GM21737 (cell line): ENCODE results near the gene TRIP6.
A peak's percentile ranks its signal among the peaks of the same experiment; 100 is the strongest.
"Not testable (repeated sequence)": the region's sequence is repeated elsewhere in the genome, so short reads cannot be mapped to it uniquely, and the experiment has no call there.

ENCODE experiments used
- ATAC-seq: cut with Tn5 transposase; IDR thresholded peaks from one replicate; pipeline ENCODE4 v1.9.1; 2021; ENCODE audit warnings: mild to moderate bottlenecking, moderate library complexity; ENCODE audit not compliant: unreplicated experiment

Gene TRIP6

DNA sequence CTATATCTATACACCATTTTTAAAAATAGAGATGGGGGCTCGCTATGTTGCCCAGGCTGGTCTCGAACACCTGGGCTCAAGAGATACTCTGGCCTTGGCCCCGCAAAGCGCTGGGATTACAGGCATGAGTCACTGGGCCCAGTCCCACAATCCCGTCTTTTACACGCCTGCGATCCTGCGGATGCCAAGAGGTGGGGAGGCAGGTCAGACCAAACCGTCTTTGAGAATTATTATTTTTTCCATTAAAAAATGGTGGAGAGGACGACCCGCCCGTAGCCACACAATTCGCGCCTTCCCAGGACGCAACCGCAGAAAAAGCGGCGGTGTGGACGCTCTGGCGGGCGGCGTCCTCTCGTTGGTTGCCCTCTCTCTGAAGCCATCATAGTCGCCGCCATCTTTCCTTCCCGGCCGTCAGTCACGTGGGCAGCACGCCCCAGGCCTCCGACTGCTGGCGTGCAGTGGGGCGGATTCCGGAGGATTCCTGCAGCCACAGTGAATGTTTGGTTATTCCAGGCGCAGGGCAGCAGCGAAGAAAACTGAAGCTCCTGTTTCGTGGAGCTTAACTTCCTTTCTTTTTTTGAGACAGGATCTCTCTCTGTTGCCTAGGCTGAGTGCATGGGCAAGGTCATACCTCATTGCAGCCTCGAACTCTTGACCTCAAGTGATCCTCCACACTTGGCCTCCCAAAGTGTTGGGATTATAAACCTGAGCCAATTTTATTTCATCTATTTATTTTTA, 29.9 kb upstream of the TRIP6 start:
- peak; percentile 64 for ATAC-seq

GRCh38 chr7:100839361-100839760, 27.8 kb upstream of the TRIP6 start:
- ATAC-seq, result no peak

- no peak for ATAC-seq
Observed at GRCh38 chr7:100840470-100841100, 26.6 kb upstream of the TRIP6 start.

GRCh38 chr7:100847360-100847759, 19.8 kb upstream of the TRIP6 start:
- no peak for ATAC-seq

GRCh38 chr7:100852048-100852872, 14.9 kb upstream of the TRIP6 start, which contains the start of gene SLC12A9:
SLC12A9 (plus strand) TSS chr7:100852713; CDS start chr7:100854198, 1,485 bp downstream.
- ATAC-seq, result peak; percentile 90

- no peak for ATAC-seq
Observed at GRCh38 chr7:100854146-100854895, 12.9 kb upstream of the TRIP6 start.

GRCh38 chr7:100854899-100855298, 12.3 kb upstream of the TRIP6 start:
- not testable (repeated sequence) for ATAC-seq

GRCh38 chr7:100855515-100855914, 11.7 kb upstream of the TRIP6 start:
- ATAC-seq, result no peak

DNA sequence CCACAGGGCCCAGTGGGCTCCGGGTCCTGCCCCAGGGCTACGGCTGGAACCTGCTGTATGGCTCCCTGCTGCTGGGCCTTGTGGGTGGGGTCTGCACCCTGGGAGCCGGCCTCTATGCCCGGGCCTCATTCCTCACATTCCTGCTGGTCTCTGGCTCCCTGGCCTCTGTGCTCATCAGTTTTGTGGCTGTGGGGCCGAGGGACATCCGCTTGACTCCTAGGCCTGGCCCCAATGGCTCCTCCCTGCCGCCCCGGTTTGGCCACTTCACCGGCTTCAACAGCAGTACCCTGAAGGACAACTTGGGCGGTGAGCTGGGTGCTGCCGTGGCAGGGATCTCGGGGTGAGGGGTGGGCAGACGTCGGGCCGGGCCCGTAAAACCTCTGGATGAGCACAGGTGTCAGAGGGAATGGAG, 10.3 kb upstream of the TRIP6 start:
- ATAC-seq, result no peak

DNA sequence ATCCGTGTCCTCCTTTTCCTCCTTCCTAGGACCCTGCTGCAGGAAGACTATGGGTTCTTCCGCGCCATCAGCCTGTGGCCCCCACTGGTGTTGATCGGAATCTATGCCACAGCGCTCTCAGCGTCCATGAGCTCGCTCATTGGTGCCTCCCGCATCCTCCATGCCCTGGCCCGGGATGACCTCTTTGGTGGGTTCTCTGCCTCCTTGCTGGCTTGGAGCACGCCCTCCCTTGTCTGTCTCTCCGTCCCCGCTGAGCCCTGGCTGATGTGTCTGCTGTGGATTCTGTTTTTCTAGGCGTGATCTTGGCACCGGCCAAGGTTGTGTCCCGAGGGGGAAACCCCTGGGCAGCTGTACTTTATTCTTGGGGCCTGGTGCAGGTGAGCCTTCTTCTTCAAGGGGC, 7.3 kb upstream of the TRIP6 start:
- no peak for ATAC-seq

DNA sequence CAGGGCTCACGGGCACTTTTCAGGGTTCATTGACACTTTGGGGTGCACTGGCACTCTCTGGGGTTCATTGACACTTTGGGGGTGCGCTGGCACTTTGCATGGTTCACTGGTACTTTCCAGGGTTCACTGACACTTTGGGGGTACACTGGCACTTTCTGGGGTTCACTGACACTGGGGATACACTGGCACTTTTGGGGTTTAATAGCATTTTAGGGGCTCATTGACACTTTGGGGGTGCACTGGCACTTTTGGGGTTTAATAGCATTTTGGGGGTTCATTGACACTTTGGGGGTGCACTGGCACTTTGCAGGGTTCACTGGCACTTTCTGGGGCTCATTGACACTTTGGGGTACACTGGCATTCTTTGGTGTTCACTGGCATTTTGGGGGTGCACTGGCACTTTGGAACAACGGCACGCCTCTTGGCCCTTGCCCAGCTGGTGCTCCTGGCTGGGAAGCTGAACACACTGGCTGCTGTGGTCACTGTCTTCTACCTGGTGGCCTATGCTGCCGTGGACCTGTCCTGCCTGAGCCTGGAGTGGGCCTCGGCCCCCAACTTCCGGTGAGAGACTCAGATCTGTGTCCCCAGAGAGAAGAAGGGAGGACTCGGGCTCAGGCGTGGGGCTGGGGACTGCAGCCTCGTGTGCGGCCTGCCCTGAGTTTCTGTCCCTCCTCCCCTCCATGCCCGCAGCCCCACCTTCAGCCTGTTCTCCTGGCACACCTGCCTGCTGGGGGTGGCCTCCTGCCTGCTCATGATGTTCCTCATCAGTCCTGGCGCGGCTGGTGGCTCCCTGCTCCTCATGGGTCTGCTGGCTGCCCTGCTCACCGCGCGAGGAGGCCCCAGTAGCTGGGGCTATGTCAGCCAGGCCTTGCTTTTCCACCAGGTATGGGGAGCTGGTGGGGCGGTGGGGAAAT, 6.2 kb upstream of the TRIP6 start:
- no peak for ATAC-seq

DNA sequence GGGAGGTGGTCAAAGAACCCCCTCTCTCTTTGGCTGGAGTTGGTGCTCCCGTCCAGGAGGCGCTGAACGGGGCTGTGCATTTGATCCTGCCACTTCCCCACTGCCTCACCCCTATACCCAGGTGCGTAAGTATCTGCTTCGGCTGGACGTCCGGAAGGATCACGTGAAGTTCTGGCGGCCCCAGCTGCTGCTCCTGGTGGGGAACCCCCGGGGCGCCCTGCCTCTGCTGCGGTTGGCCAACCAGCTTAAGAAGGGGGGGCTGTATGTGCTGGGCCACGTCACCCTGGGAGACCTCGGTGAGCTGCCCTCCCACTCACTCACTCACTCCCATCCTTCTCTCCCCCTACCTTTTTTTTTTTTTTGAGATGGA, 5.6 kb upstream of the TRIP6 start:
- no peak for ATAC-seq

GRCh38 chr7:100863406-100863950, 3.7 kb upstream of the TRIP6 start:
- ATAC-seq, result no peak

DNA sequence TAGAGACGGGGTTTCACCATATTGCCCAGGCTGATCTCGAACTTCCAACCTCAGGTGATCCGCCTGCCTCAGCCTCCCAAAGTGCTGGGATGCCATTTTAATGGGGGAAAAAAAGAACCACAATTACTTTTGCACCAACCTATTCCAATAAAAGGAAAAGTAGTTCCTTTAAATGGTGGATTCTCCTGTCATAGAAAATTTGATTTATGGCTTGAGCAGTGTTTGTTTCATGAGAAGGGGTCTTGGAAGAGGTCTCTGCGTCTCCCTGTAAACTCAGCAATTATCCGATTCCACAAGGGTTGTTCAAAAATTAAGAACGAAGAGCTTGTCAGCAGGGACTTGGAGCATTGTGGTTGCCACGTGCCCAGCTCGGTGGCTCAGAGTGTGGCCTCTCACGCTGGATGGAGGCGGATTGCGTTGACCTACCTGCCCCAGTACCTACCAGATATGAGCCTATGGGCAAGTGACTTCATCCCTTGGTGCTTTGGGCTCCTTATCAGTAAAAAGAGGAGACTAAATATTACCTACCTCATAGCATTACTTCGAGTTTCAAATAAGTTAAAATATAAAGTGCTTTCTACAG, 2.8 kb upstream of the TRIP6 start:
- no peak for ATAC-seq

DNA sequence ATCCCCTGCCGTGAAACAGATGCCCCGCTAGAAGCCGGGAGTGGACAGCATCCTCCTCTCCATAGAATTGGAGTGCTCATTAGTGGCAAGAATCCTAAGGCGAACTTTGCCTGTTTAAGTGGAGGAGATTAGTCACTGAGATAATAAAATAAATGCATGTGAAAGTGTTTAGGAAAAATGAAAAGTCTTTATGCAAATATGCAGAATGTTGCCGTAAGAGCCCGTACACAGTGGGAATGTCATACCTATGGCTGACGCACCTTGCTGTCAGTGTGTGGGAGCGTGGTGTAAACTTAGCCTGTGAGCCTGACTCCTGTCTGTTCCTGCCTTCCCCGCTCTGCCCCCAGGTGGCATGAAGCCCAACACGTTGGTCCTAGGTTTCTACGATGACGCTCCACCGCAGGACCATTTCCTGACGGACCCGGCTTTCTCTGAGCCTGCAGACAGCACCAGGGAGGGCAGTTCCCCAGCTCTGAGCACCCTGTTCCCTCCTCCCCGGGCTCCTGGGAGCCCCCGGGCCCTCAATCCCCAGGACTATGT, 1.7 kb upstream of the TRIP6 start:
- no peak for ATAC-seq

DNA sequence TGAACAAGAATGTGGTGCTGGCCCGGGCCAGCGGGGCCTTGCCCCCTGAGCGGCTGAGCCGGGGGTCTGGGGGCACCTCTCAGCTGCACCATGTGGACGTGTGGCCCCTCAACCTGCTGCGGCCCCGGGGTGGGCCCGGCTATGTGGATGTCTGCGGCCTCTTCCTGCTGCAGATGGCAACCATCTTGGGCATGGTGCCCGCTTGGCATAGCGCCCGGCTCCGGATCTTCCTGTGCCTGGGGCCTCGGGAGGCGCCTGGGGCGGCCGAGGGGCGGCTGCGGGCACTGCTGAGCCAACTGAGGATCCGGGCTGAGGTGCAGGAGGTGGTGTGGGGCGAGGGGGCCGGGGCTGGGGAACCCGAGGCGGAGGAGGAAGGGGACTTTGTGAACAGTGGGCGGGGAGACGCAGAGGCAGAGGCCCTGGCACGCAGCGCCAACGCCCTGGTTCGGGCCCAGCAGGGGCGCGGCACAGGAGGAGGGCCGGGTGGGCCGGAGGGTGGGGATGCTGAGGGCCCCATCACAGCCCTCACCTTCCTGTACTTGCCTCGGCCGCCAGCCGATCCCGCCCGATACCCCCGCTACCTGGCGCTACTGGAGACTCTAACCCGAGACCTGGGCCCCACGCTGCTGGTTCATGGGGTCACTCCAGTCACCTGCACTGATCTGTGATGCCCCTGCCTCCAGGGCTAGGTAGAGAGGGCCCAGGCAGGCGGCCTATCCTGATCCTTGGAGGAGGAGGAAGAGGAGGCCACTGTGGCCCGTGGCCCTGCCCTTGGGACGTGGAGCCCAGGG, 1.1 kb upstream of the TRIP6 start:
- no peak for ATAC-seq

- ATAC-seq, result no peak
Observed at GRCh38 chr7:100866729-100867039, 503 bp upstream of the TRIP6 start.

- no peak for ATAC-seq
Observed at GRCh38 chr7:100867776-100868485, 744 bp downstream of the TRIP6 start.
